GM10248 (cell line): ENCODE measurements around the gene WNT3.

Experiments
- CTCF ChIA-PET: fragments of 300-600 bp; sonication (Branson Sonifier 250); formaldehyde crosslinking; extraction: SDS; loops from one replicate; lab custom pipeline; 2021; ENCODE audit warnings: antibody characterized with exemption; lab: Yijun Ruan, JAX
- POLR2A ChIA-PET: fragments of 350-650 bp; sonication (Branson Sonifier 250); formaldehyde crosslinking; extraction: SDS; loops from one replicate; lab custom pipeline; 2020; ENCODE audit warnings: antibody characterized with exemption; lab: Yijun Ruan, JAX
- DNase-seq: peaks from one replicate; pipeline ENCODE4 v3.0.0; 2012; ENCODE audit errors: extremely low spot score
- TF ChIP-seq, protein P1 (sequence below): IDR thresholded peaks from 2 replicates; pipeline ENCODE4 v1.5.1; 2012; ENCODE audit warnings: mild to moderate bottlenecking, low read depth; ENCODE audit errors: extremely low read depth, missing control alignments, control extremely low read depth

Gene WNT3

GRCh38 chr17:46773676-46774075 is 44.8 kb downstream of the WNT3 start:
- no peak for DNase-seq
- CTCF ChIA-PET = interaction anchor here (0.9 kb wide), 1 partner anchor 9 kb away, joined by 4 read pairs; no protein-coding TSS in a partner anchor
- TF ChIP-seq, protein P1, sequence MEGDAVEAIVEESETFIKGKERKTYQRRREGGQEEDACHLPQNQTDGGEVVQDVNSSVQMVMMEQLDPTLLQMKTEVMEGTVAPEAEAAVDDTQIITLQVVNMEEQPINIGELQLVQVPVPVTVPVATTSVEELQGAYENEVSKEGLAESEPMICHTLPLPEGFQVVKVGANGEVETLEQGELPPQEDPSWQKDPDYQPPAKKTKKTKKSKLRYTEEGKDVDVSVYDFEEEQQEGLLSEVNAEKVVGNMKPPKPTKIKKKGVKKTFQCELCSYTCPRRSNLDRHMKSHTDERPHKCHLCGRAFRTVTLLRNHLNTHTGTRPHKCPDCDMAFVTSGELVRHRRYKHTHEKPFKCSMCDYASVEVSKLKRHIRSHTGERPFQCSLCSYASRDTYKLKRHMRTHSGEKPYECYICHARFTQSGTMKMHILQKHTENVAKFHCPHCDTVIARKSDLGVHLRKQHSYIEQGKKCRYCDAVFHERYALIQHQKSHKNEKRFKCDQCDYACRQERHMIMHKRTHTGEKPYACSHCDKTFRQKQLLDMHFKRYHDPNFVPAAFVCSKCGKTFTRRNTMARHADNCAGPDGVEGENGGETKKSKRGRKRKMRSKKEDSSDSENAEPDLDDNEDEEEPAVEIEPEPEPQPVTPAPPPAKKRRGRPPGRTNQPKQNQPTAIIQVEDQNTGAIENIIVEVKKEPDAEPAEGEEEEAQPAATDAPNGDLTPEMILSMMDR = no peak
- POLR2A ChIA-PET = no interaction called here

- TF ChIP-seq, protein P1 = no peak
- ChIA-PET CTCF (no interaction called here), POLR2A (no interaction called here)
- peak; percentile 18 for DNase-seq
Measured at GRCh38 chr17:46773221-46773605, 45.3 kb downstream of the WNT3 start.

- ChIA-PET POLR2A (no interaction called here), CTCF (no interaction called here)
- peak; percentile 24 for DNase-seq
- TF ChIP-seq, protein P1 = no peak
Measured at GRCh38 chr17:46772475-46773220, 45.8 kb downstream of the WNT3 start.

DNA sequence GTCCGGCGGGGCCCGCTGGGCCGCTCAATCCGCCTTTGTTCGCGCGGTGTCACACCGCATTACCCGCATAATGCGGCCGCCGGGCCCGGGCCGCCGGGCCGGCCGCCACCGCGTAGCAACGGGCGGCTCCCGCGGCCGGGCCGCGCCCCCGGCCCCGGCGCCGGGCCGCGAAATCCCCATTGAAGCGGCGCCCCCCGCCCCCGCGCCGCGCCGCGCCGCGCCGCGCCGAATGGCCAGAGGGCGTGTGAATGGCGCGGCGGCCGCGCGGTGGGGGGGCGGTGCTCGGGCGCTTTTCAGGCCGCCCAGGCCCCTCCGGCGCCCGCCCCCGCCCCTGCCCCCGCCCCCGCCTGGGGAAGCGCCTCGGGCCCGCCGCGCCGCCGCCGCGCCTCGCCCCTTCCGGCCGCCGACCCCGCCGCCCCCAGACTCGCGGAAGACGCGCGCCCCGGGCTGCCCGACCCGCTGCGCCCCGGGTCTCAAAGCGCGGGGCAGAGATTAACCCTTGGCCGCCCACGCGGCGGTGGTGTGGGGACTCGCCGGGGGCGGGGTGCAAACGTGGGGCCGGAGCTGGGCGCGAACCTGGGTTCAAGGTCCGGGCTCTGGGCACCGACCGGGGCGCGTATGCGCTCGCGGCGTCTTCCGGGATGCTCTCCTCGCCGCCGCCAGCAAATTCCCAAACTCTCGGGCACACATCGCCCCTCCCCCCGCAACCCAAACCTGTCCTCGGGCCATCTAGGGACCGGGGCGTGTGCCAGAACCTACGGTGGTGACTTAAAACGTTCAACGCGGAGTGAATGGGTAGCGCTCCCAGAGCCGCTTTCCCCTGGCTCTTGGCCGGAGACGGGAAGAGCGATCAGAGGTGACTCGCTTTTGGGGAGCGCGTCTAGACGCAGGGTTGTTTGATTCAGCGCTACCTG is 46.7 kb downstream of the WNT3 start:
- TF ChIP-seq, protein P1 = no peak
- CTCF ChIA-PET = no interaction called here
- POLR2A ChIA-PET = no interaction called here
- DNase-seq = peak; percentile 46

DNA sequence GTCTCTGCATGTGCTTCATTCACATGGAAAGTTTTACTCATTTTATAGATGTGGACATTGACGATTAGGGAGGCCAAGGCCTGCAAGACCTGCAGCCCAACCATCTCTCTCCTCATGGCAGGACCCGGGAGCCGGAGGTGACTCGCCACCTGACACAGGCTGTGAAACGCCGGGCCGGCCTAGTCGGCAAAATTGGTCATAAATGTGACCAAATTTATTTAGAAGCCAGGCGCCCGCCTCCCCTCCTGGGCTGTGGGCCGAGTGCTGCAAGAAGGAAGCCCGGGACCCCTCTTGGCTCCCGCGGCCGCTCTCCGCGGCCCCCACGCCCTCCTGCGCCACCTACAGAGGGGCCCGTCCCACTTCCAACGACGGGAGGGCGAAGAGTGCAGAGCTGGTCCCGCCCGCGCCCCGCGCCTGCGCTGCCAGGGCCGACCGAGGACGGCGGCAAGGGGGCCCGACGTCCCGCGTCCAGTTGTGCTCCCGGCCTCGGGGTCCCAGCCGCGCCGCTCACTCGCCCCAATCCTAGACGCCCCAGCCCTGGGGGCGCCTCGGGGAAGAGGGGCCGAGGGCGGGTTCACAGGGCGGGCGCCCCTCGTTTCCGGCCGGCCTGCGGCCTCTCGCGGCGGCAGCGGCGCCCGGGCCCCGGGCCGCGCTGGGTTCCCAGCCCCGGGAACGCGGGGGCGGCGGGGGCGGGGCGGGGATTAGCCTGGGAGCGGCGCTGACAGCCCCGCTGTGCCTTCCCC is 47.5 kb downstream of the WNT3 start:
- DNase-seq = peak; percentile 54
- CTCF ChIA-PET = interaction anchor here (0.6 kb wide), 1 partner anchor 13 kb away, joined by 3 read pairs; no protein-coding TSS in a partner anchor
- TF ChIP-seq, protein P1 = no peak
- POLR2A ChIA-PET = no interaction called here

- no peak for DNase-seq
- CTCF ChIA-PET = interaction anchor here (0.6 kb wide), 1 partner anchor 12 kb away, joined by 3 read pairs; no protein-coding TSS in a partner anchor
- TF ChIP-seq, protein P1 = no peak
- POLR2A ChIA-PET = no interaction called here
Measured at GRCh38 chr17:46770439-46770817, 48.1 kb downstream of the WNT3 start.
